Activated CD4-positive, alpha-beta T cell treated with anti-CD3 and anti-CD28 coated beads for 48 hours (primary cell): ENCODE measurements around the gene SEZ6.

Source experiments
- DNase-seq: peaks from one replicate; pipeline ENCODE4 v3.0.0-alpha.2; 2020

The SEZ6 gene

DNA sequence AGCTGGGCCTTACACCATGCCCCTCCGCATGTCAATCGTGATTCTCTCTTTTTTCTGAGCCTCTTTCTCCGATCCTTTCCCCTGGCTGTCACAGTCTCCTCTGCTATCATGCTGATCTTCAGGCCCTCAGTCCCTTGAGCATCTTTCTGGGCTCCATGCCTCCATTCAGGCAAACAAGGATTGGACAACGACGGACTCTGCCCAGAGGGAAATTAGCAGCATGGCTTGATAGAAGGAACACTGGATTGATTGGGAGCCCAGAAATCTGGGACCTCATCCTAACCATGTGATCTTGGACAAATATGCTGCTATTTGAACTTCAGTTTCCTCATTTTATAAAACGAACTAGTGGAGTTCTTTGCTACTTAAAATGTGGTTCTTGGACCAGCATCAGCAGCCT, 35.0 kb downstream of the SEZ6 start:
- DNase-seq = no peak

DNA sequence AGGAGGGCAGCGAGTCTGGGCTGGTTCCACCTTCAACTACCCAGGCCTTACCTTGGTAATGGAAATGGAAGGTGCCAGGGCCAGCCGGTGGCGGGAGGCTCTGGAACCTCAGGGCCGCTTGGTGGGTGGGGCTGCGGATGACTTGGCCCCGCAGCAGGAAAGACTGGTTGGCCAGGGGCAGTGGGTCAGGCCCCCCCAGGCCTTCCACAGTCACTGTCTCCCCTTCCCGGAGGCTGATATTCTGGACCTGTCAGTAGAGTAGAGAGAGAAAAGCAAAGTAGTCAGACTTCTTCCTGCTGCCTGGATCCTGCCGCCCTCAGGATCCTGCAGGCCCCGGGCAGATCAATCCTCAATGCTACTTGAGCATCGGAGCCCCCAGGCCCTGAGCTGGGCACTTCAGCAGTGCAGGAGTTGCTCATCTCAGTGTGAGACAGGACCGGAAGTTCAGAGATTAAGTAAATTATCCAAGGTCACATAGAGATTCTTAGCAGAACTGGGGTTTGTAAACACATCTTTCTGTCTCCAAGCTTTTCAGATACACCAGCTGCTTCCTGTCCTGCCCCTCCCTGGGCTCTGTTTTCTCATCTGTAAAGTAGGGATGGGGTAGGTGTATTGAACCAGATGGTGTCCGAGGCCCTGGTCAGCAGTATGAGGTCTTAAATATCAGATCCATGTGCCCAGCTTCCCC, 36.0 kb downstream of the SEZ6 start:
- DNase-seq = no peak

DNA sequence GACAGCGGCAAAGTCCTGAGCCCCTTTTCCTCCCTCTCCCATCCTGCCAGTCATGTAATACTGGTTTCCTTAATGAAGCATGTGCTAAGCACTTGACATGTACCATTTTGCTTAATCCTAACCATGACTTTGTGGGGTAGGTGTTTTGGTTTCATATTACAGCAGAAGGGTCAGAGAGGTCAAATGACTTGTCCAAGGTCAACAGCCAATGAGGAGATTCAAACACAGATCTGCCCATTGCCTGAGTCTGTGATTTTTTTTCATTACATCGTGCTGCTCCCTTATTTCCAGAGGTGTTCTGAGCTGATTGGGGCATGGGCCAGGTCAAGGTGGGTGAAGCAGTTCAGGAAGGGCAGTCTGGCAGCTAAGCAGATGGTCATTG, 36.9 kb downstream of the SEZ6 start:
- no peak for DNase-seq

DNA sequence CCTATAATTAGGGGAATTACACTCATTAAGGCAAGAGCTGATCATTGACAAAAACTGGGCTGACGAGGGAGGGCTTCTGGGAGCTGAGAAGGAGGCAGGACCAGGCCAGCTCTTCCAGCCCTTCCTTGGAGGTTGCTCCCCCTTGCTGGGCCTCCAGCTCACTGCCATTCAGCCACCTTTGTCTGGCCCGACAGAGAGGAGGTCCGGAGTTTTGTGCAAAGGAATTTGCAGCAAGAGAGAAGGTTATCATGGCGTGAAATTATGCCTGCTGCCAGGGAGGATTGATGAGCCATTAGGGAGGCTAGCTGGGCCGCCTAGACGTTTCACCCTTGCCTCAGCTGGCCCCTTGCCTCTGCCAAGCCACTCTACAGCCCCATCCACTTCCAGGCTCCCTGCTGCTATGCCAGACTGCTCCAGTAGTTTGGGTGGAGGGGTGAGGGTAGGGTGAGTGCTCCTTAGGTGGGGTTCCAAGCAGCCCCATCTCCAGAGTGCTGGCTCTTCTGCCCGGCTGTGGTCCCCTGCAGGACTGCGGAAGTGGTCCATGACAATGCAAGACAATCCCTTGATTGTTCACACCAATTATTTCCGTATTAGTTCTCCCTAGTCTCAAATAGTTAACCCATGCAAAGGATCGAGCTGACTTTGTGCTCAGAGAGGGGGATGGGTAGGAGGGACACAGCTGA, 37.5 kb downstream of the SEZ6 start:
- DNase-seq = no peak

DNA sequence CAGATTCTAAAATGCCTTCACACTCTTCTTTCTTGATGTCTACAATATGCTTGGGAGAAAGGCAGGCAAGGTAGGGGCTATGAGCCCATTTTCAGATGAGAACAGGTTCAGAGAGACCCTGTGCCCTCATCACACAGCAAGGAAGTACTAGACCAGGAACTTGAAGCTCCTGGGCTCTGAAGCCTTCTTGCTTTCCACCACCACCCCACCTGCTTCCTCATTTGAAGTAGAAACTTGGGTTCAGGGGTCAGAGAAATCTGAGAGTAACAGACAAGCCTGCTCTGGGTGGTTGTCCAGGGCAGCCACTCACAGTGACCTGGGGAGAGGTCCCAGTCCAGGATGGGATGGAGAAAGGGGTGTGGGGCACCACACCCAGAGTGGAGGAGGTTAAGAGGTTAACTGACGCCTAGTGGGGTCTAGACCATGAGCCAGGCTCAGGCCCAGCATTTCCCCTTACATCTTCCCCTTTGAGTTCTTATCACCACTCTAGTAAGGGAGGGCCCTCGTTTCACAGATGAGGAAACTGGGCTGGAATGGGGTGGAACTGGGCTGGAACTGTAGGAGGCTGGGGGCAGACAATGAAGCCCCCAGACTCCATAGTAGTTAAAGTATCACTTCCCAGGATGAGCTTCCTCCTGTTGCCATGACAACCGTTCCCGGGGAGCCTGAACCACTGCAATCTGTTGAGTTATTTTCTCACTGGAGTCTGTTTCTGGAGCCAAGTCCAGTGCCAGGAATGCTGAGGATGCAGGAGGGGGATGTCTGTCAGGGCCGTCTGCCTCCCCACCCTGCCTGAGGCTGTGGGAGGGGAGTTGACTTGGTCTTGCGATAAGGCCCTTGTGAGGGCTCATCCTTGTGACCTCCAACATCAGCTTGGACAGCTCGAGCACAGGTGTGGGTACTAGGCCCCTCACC, 38.4 kb downstream of the SEZ6 start:
- no peak for DNase-seq

DNA sequence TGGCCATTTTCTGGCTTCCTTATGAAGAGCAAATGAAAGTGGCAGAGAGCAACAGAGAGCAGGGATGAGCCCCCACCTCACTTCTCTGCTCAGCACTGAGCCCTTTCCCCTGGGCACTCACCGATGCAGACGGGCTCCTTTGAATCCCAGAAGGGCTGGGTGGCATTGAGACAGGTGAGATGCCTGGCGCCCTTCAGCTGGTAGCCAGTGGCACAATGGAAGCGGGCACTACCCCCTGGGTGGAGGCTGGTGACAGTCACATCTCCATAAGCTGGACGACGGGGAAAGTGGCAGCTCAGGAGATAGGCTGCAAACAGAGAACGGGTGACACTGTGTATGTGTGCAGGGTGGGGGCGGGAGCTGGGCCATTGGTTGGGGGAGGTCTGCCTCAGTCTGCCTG, 42.0 kb downstream of the SEZ6 start:
- no peak for DNase-seq

DNA sequence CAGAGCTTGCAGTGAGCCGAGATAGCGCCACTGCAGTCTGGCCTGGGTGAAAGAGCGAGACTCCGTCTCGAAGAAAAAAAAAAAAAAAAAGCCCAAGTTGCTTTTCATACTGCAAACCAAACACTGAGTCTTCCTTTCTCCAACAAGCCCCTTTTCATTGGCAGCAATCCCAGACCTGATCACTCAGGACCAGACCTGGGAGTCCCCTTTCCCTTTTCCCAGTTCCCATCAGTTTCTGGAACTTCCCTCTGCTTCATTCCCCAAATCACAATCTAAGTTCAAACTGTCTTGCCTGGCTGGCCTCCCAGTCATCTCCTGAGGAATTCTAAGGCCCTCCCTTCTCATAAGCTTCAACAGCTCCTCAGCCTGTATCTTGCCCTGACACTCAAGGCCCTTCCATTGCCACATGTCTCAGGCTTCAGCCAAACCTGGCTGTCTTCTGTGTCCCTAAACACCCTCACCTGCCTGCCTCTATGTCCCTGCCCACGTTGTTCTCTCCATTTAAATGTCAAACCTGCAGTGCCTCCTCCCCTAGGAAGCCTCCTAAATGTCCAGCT, 42.7 kb downstream of the SEZ6 start:
- DNase-seq = no peak

DNA sequence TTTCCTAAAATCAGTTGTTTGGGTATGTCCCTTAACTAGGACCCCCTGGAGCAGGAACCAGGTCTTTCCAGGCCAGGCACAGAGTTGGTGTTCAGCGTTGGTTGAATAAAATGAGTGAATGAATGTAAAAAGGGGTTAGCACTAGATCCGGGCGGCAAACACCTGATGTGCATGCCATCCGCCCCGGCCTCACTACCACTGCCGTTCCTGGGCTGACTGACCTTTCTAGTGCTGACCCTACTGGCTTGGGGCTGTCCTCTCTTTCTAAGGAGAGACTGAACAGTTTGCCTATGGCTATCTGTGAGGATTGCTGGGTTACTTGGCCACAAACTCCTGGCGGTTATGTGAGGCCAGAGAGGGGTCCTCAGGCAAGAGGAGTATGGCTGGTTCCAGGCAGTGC, 44.4 kb downstream of the SEZ6 start:
- DNase-seq = no peak

DNA sequence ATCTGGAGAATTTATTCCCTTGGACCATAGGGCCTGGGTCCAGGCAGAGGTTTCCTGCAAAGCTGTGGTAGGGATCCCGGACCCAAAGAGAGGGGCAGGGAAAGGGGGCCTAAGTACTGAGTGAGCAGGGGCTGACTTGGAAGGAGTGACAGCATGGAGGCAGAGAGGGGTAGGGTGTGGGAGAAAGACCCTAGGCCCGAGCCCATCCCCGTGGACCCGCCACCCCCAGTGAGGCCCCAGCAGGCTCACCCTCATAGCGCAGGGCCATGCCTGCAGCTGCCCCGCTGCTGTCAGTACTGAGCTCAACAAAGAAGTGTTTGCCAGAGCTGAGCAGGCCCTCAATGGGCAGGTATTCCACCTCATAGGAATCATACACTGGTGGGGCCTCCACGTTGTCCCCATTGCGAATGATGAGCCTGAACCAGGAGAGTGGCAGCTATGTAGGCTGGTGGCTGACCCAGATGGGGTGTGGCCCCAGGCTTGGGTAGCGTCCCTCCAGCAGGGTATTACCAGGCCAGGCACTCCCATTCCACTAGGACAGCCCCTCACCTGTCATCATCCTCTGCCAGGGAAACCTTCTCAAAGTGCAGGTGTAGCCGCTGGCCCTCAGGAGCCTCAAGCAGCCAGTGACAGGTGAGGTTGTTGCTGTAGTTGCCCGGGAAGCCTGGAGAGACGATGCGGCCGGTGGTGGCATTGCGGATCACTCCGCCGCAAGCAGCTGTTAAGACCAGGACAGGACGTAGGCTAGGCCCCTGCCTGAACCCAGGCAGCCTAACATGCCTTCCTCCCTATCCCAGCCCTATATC, 45.4 kb downstream of the SEZ6 start:
- no peak for DNase-seq

DNA sequence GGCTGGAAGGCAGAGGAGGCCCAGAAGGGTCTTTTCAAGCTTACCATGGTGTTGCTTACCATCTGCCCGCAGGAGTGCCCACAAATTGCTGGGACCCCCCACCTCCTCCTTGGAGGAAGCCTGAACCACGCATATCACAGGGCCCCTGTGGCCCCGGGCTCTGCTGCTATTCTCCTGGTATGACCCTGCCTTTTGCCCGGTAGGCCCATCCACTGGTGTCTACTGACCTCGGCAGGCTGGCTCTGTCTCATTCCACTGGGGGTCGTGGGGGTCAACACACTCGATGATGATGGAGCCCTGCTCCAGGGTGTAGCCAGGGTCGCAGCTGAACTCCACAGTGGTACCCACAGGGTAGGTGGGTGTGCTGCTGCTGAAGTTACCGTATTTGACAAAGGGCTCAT, 46.4 kb downstream of the SEZ6 start:
- DNase-seq = no peak

DNA sequence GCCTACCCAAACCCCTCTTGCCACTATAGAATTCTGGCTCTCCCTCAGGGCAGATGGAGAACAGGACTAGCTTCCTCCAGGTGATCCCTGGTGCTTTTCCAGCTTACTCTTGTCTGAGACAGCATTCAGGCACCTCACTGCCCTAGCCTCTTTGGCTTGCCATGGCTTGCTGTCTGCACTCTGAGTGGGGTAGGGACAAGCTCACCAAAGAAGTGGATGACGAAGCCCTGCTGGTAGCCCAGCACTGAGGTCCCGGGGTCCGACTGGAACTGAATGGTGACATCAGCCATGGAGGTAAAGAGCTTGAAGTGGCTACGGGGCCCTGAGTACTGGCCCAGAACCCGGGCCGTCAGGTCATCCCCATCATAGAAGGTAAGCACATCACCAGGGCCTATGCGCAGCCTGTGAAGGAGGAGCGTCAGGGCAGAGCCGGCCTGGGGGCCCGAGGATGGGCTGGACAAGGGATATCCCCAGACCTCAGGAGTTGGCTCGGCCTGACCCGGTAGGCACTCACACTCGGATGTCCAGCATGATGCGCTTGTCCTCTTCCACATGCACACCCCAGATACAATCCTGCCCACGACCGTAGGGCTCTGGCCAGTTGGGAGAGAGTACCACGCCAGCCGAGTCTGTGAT, 46.9 kb downstream of the SEZ6 start:
- no peak for DNase-seq

DNA sequence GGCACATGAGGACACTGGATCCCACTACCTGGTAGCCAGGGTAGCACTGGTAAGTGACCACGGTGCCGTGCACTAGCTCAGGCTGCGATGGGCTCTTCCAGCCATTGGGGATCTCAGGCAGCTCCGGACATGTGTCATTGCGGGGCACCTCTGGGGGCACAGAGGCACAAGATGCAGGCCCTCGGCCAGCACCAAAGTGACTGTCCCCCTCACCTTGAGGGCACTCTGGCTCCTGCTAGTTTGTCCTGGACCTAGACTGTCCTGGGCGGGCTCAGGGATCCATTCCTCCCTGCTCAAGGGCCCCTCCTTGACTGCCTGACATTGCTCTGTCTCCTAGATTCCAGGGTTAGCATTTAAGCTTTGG, 47.9 kb downstream of the SEZ6 start:
- DNase-seq = no peak

DNA sequence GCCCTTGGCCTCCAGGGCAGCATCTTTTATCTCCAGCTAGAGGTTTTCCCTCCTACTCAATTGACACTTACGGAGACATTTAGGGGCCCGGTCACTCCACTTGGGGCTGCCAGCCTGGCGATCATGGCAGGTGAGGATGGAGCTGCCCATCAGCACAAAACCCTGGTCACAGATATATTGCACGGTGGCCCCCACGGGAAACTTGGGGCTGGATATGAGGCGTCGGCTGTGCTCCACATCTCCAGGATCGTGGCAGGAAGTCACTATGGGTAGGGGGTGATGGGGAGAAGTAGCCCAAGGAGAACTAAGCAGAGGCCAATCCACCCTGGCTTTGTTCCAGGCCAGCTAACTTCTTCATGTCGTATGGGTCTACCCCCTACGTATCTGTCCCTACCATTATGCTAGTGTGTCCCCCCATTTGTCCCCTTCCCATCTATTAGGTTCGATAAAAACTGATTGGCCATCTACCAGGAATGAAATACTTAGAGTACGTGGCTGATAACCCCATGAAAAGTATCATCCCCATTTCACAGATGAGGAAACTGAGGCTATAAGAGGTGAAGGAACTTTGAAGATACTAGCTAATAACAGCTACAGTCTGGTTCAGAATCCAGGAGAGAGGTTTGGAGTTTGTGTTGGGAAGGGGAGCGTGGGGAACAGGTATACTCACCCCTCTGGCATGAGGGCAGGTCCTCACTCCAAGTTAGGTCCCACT, 48.4 kb downstream of the SEZ6 start:
- no peak for DNase-seq

DNA sequence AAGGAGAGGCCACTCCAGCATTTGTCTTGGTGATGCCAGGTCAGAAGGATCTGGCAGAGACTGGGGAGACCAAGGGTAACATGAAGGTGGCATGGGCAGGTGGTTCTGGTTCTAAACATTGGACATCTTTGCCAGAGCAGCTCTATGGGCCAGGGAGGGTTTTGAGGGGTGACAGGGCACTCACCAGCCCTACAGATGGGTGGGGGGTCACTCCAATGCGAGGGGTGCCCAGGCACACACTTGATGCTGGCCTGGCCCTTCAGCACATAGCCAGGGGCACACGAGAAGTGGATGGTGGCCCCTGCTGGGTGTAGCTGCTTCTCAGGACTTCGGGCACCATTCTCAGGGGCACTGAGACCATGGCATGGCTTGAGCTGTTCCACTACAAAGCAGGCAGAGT, 49.0 kb downstream of the SEZ6 start:
- no peak for DNase-seq

DNA sequence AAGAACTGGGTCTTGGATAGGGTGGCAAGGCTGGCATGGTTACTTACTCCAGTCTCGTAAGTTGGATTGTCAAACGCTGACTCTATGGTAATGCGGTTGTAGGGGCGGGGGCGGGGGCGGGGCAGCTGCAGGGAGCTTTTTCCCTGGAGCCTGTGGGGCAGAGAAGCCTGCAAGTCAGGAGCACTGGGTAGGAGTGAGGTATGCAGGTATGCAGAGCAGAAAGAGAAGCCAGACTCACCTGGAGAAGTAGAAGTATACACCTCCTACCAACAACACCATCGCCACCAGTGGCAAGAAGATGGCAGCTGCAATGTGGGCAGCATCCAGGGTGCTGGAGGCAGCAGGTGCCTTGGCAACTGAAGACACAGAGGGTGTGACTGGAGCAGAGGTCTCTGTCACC, 49.7 kb downstream of the SEZ6 start:
- no peak for DNase-seq

DNA sequence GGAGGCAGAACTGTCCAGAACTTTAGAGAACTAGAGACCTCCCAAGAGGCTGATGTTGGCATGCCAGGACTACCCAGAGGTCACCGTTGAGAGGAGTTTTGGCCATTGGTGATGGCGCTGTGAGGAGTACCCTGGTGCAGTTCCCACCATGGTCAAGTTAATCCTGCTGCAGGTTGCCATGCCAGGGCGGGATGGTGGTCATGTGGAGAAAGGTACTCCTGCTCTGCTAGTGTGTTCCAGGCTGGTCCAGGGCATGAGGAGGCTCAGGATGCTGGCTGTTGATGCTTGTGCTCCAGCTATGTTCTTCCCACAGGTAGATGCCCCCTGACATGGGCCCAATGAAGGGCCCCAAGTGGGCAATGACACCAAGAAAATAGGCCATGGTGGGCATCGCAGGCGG, 50.4 kb downstream of the SEZ6 start:
- DNase-seq = no peak

DNA sequence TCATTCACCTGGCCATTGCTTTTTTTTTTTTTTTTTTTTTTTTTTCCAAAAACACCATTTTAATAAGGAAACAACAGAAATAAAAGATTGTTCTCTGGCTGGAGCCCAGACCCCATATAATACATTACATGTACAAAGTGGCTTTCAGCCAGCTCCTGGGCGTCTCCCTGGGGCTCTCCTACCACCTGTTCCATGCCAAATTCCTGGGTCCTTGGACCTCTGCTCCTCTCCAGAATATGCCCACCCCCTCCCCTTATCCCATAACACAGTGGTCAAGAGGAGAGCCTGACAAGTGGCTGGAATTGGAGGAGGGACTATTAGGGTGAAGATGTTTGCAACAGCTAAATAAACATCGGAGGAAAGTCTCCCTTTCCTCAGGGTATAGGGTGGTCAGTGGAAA, 50.9 kb downstream of the SEZ6 start:
- DNase-seq = no peak

DNA sequence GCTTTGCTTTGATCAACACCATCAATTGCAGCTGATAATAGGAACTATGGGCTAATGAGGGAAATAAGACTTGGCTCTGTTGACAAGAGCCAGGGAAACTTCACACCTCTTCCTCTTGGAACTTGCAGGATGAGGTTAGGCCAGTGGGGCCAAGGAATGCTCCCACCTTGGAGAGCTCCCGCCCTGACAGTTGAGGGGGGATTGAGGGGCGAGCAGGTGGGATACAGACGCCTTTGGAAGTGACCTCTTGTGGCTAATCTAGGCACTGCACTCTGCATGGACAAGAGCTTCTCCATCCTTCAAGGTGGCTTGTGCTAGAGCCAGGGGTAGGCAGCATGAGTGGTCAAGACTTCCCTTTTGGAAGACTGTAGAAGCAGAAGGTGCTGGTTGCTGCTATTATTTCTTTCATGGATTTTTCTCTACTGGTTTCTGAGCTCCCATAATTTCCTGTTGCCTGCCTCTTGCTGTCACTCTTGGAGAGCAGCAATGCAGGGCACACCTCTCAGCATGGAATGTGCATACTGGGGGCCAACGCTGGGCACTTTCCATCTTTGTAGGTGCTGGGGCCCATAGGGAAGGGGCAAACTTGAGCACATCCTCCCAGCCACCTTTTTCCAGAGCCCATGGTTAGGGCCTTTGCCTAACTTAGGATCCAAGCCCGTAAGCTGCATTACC, 52.3 kb downstream of the SEZ6 start:
- DNase-seq = peak; percentile 56

DNA sequence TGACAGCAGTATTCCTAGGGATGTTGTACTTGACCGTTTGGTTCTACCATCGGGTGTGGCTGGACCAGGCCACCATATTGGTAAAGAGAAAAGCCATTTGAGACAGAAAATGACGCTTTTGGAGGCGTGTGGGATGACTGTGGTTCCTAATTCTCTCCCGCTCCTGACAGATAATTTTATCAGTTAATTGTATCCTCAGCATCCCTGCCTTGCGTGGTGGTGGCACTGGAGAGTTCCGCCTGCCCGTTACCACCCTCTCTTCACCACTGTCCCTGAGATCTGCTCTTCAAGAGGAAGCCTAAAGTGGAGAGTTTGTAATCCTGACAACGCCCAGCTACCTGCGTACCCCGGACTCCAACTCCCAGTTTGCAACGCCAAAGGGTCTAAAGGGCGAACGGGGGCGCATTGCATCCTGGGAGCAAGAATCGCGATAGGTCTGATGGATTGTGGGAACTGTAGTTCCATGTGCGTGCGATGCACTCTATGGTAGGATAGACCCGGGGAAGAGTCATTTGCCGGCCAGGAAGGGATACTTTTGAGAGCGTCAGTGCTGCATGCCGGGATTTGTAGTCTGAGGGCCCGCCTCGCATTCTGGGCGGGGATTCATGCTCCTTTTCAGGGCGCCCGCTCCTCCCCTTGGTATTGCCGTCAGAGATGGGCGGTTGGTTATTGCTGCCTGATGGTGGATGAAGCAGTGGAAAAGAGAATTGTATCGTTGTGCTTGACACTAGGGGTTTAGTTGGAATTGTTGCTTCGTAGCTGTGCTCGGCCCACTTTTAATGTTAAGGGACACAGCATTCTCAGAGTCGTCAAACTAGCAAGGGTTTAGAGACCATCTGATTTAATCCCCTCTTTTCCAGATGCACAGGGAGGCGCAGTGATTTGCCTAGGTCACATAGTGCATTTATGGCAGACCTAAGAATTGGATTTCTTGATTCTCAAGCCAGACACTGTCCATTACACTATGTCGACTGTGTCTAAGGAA, 53.5 kb downstream of the SEZ6 start:
- DNase-seq = peak; percentile 95
